Measurements from ENCODE around the gene TRO. TPM values are rescaled to one million over a fixed set of nuclear protein-coding genes. Genes with fewer than 3 reads are reported as not detected.

TRO gene
- total RNA-seq, 1 experiment from 2014 or later: 18.7 TPM

DNA sequence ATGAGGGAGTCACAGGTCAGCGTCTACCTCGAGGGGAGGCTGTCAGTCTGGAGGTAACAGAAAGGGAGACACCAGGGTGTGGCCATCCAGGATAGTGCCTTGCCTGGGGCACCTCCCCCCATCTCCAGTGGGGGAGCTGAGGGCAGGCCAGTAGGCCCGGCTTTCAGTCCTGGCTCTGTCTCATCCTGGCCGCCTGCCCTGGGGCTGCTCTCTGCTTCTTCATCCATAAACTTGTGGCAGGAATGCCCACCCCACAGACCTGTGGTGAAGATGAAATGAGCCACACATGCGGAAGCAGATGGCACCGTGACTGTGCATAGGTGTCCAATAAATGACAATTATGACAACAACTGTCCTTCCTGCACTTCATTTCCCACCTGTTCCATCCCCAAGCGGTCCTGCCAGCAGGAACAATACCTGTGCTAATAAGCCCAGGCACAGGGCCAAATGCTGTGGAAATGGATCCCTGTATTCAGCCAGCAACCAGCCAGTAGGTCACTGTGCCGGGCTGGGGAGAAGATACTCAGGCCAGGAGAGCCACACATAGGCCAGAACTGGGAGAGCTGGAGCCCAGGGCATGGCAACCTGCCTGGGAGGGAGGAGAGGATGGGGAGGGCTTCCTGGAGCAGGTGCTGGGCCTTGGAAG is 30.2 kb downstream of the TRO start:
- DNase-seq (ENCODE audit: low read depth): peak; percentile 25

DNA sequence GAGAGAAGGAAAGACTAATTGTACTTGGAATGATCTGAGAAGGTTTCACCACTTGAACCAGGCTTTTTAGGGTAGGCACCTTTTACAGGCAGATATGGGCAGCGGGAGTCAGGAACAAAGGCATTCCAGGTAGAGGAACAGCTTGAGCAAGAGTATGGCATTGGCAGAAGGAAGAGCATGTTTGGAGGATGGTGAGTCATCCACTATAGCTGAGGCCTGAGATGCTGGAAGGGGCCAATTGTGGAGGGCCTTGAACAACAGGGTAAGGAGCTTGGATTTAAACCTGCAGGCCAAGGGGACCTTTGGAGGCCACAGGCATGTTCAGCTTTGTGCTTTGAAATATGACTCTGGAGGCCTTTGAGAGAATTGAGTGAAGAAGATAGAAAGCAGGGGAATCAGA is 41.1 kb downstream of the TRO start:
- no peak for DNase-seq (ENCODE audit: low read depth)

DNA sequence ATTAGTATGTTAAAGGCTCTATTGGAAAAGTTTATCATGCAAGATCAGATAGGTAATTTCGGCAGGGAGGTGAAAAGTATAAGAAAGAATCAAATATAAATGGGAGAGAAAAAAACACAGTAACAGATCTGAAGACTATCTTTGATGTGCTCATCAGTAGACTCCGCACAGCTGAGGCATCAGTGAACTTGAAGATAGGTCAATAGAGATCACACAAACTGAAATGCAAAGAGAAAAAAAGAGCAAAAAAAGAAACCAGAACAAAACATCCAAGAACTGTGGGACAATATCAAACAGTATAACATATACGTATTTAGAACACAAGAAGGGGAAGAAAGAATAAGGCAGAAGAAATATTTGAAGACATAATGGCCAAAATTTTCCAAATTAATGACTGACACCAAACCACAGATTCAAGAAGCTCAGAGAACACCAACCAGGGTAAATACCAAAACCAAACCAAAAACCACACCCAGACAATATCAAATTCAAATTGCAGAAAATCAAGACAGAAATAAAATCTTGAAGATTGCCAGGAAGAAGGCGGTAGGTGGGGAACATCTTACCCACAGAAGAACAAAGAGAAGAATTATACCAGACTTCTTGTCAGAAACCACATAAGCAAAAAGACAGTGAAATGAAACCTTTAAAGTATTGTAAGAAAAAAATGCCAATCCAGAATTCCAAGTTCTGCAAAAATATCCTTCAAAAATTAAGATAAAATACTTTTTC is 44.3 kb downstream of the TRO start:
- DNase-seq (ENCODE audit: low read depth): no peak

DNA sequence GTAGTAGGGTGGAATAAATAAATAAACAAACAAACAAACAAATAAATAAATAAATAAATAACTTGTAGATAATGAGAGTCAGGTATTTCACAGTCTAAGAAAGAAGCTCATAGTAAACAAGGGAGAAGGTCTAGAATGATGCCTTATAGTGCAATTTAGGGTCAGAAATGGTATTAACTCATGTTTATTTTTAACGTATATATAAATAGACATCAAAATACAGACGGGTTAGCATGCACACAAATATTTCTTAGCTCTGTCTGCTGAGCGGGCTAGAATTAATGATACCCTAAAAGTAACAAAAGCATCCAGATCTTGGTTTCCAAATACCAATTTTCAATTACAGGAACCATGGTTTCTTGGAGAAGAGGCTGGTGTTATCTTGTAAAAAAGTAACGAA is 56.8 kb downstream of the TRO start:
- DNase-seq (ENCODE audit: low read depth): no peak

DNA sequence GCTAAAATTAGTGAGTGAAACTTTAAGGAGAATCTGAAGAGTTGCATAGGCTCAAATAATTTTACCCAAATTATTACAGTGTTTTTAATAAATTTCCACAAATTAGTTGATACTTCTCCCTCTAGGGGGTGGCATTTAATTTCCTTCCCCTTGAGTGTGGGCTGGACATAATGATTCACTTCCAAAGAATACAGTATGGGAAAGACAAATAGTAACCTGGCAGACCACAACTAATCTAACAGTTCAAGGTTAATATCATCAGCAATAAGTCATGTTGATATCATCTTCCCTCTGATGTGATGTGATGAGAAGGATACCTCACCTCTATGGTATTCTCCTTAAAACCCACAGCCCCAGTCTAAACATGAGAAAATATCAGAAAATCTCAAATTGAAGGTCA is 57.8 kb downstream of the TRO start:
- DNase-seq (ENCODE audit: low read depth): peak; percentile 52

DNA sequence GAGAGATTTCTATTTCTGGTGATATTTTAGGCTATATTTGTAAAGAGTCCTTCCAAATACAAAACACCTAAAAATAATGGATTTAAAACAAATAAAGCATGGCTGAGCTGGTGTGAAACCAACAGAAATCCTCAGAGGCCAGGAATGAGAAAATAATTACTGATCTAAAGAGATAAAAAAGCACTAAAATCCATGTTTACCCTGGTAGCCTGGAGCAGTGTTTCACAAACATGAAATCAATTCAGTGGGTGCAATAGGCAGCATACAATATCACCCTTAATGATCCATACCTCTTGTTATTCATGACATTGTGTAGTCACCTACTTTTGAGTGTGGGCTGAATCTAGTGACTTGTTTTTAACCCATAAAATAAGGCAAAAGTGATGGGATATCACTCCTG is 58.8 kb downstream of the TRO start:
- no peak for DNase-seq (ENCODE audit: low read depth)

DNA sequence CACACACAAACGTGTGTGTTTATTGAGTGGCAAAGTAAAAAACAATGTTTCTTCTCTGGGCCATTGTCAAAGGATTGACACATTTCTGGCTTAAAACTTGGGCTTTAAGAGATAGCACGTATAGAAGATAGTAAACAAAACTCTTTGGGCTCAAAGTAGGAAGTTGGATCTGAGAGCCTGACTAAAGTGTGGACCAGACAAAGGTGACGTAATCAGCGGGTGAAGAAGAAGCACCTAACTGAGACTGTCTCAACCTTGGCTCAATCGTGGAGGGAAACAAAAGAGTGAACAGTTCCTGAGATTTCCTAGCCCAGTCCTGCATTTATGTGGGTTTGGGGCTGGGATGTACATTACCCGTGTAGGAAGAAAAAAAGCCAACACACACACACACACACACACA is 59.7 kb downstream of the TRO start:
- DNase-seq (ENCODE audit: low read depth): no peak

Other genes with a start within 250 kb of the TRO start
- not detected in 2 replicates for gene ITIH6, start 122.6 kb upstream of the TRO start, total RNA-seq (2014; rRNA removed; shearing (Covaris generic))
- gene MAGED2, start 113.1 kb upstream of the TRO start, total RNA-seq (2014; rRNA removed; shearing (Covaris generic)): 203 and 313 TPM in 2 replicates
- gene PFKFB1, start 73.4 kb downstream of the TRO start, total RNA-seq (2014; rRNA removed; shearing (Covaris generic)): not detected in 2 replicates
- gene APEX2, start 79.5 kb downstream of the TRO start, total RNA-seq (2014; rRNA removed; shearing (Covaris generic)): 32.8 and 38.4 TPM in 2 replicates
- not detected in 2 replicates for gene ALAS2, start 110.2 kb downstream of the TRO start, total RNA-seq (2014; rRNA removed; shearing (Covaris generic))
- not detected in 2 replicates for gene PAGE2B, start 154.2 kb downstream of the TRO start, total RNA-seq (2014; rRNA removed; shearing (Covaris generic))
- not detected in 2 replicates for gene PAGE2, start 168.2 kb downstream of the TRO start, total RNA-seq (2014; rRNA removed; shearing (Covaris generic))